H1 (cell line): ENCODE results near the gene SELENBP1. TPM values are rescaled to one million over a fixed set of nuclear protein-coding genes. Genes with fewer than 3 reads are reported as not detected.

Experiments
- ASH2L ChIP-seq: fragments of 200-600, 300-600 bp; sonication (generic); IDR thresholded peaks from one replicate; pipeline ENCODE4 v1.7.1; 2017; ENCODE audit warnings: low read length
- polyA plus RNA-seq, 7 experiments: library from polyadenylated mRNA; depleted of rRNA in 3 of 7; stranded (reverse) in 5 of 7; unstranded in 2 of 7; fragments of >200 nt in 5 of 7; fragments of 200-250 nt in 2 of 7; gene quantifications; 1 replicate in 5 of 7; 2 replicates in 1 of 7; 4 replicates in 1 of 7; pipeline versions ENCODE4 v1.2.1 to v1.2.3, GENCODE V29; 2011 to 2013; ENCODE audit warnings: missing spikeins in 2 of 7, mixed read lengths in 2 of 7
- total RNA-seq: library from RNA; stranded (reverse); fragmentation: NEBNext Ultra II Directional; extraction: Animal tissue kit (Norgen Biotek cat#: 25700); gene quantifications from 2 replicates; pipeline ENCODE4 v1.2.1, GENCODE V29; 2021
- TF ChIP-seq, protein P1 (sequence below), 3 experiments: IDR thresholded peaks; 1 replicate in 2 of 3; 2 replicates in 1 of 3; pipeline versions ENCODE4 v1.5.1 to v1.6.1; 2011; ENCODE audit warnings: low read length in 3 of 3, mild to moderate bottlenecking in 3 of 3, inconsistent platforms in 2 of 3, low read depth in 1 of 3, moderate library complexity in 1 of 3; ENCODE audit not compliant: insufficient read depth in 1 of 3; ENCODE audit errors: control extremely low read depth in 1 of 3

Gene SELENBP1
- total and polyA plus RNA-seq, 2 of the 8 experiments (the other 6 are each of a cell fraction or from before 2014, with no cell fraction given): 20.0 to 32.4 TPM

DNA sequence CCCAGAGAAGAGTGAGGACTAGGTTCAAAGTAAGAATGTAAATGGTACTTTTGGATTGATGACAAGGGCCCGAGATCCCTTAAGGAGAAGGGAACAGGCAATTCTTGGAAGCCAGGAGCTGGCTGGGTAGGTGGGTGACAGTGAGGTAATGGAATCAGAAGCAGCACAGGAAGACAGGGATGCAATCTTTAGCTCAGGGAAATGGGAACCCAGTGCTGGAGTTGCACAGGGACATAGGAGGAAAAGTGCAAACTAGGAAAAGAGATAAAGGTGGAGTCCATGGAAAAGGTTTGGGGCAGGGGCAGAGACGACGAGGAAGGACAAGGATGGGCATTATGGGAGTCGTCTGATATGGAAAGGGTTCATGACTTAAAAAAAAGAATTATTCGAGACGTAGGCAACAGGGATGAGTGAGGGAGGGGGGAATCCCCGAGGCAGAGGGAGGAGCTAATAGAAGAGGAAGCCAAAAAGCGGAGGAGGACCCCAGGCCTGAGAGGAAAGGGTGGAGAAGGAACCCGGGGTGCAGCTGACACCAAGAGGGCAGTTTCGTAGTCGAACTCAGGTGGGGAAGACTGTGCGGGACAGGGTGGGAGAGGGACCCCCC is 45.8 kb downstream of the SELENBP1 start (continued):
- TF ChIP-seq, protein P1, sequence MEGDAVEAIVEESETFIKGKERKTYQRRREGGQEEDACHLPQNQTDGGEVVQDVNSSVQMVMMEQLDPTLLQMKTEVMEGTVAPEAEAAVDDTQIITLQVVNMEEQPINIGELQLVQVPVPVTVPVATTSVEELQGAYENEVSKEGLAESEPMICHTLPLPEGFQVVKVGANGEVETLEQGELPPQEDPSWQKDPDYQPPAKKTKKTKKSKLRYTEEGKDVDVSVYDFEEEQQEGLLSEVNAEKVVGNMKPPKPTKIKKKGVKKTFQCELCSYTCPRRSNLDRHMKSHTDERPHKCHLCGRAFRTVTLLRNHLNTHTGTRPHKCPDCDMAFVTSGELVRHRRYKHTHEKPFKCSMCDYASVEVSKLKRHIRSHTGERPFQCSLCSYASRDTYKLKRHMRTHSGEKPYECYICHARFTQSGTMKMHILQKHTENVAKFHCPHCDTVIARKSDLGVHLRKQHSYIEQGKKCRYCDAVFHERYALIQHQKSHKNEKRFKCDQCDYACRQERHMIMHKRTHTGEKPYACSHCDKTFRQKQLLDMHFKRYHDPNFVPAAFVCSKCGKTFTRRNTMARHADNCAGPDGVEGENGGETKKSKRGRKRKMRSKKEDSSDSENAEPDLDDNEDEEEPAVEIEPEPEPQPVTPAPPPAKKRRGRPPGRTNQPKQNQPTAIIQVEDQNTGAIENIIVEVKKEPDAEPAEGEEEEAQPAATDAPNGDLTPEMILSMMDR (IDR thresholded peaks at IDR 0.05; ENCODE audit: control extremely low read depth in 1 of 3, insufficient read depth in 1 of 3, low read depth in 1 of 3, low read length in 3 of 3): no peak
- TF ChIP-seq ASH2L: no peak
